ENCODE data around the gene CELF2. TPM values are rescaled to one million over a fixed set of nuclear protein-coding genes. Genes with fewer than 3 reads are reported as not detected.

Gene CELF2
- total RNA-seq, 1 donor from 2014 or later: 77.6 TPM

DNA sequence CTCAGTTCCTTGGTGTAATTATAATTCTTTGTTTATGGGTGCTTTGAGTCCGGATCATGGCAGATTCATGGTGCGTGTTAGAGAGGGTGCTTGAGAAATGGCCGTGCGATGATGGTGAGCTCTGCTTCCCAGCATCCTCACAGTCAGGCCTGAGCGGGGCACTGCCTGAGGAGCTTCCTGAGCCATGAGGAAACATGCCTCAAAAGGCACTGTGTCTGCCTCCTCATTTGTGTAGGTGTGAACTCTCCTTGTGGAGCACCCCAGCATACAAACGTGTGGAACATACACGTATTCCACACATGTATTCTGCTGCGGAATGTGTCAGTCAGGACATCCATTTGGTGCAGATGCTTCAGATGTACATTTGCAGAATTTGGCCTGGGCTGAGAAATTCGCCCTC, 205.4 kb downstream of the CELF2 start:
- H3K4me1 Mint-ChIP-seq: peaks cover 29% of the 10 kb centered on the region
- no peaks in the 10 kb centered on the region for H3K9me3 Mint-ChIP-seq
- TF ChIP-seq, protein P1, sequence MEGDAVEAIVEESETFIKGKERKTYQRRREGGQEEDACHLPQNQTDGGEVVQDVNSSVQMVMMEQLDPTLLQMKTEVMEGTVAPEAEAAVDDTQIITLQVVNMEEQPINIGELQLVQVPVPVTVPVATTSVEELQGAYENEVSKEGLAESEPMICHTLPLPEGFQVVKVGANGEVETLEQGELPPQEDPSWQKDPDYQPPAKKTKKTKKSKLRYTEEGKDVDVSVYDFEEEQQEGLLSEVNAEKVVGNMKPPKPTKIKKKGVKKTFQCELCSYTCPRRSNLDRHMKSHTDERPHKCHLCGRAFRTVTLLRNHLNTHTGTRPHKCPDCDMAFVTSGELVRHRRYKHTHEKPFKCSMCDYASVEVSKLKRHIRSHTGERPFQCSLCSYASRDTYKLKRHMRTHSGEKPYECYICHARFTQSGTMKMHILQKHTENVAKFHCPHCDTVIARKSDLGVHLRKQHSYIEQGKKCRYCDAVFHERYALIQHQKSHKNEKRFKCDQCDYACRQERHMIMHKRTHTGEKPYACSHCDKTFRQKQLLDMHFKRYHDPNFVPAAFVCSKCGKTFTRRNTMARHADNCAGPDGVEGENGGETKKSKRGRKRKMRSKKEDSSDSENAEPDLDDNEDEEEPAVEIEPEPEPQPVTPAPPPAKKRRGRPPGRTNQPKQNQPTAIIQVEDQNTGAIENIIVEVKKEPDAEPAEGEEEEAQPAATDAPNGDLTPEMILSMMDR (conservative IDR thresholded peaks at IDR 0.05): no peak

DNA sequence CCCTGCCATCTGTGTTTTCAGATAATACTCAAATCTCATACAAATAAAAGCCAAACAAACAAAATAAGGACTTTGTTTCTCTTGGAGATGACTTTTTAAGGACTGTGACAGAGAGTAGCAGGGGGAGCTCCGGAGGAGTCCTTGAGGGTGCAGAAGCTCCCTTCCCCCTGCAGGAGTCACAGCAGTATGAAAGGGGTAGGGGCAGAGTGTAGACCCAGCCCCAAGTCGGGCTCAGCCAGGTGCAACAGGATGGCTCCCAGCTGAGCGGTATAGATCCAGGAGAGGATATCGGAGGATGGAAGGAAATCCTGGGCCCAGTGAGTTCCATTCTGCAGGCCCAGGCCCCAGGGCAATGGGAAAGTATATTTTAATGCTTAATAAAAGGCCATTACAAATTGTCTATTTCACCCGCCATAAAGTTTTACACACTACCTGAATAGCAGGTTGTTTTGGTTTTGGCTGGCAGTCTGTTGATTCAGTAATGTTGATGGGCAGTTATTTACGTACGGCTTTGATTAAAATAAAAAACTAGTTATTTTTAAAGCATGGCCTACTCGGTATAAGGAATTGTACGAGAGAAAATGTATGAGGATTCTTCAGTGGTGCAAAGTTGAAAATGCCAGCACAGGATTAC, 206.0 kb downstream of the CELF2 start:
- TF ChIP-seq, protein P1 (conservative IDR thresholded peaks at IDR 0.05): no peak
- DNase-seq (ENCODE audit: low read depth, low spot score): no peak
- H3K27me3 Mint-ChIP-seq (ENCODE audit: low read depth): no peaks in the 10 kb centered on the region
- peaks cover 27% of the 10 kb centered on the region for H3K4me1 Mint-ChIP-seq
- peaks cover 4% of the 10 kb centered on the region for H3K36me3 Mint-ChIP-seq (ENCODE audit: low read depth)
- H3K4me3 Mint-ChIP-seq: no peak overlapping the region
- H3K27ac Mint-ChIP-seq (ENCODE audit: unreplicated experiment): no peak overlapping the region
- no peaks in the 10 kb centered on the region for H3K9me3 Mint-ChIP-seq

More for the DNA sequence above, 205.4 kb downstream of the CELF2 start:
- Mint-ChIP-seq H3K4me3 (no peak overlapping the region), H3K27ac (ENCODE audit: unreplicated experiment) (no peak overlapping the region), H3K36me3 (ENCODE audit: low read depth) (peaks cover 6% of the 10 kb centered on the region), H3K27me3 (ENCODE audit: low read depth) (no peaks in the 10 kb centered on the region)
- DNase-seq (ENCODE audit: low read depth, low spot score): no peak

DNA sequence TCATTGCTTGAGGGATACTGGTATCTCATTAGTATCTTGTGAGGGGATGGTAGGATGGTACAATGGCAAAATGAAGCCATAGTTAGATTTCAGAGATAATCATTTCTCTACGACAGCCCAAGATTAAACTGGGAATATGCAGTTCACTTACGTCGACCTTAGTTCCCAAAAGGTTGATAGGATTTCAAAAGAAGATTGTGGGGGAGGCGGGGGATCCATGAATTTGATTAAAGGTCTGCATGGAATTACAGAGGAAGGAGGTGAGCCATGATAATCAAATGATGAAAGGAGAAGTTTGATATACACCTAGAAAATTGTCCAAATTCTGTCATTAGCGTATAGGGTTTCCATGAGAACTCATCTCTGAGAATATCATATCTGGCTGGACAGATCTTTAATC, 206.6 kb downstream of the CELF2 start:
- H3K4me3 Mint-ChIP-seq: peak overlapping the region; percentile 22

DNA sequence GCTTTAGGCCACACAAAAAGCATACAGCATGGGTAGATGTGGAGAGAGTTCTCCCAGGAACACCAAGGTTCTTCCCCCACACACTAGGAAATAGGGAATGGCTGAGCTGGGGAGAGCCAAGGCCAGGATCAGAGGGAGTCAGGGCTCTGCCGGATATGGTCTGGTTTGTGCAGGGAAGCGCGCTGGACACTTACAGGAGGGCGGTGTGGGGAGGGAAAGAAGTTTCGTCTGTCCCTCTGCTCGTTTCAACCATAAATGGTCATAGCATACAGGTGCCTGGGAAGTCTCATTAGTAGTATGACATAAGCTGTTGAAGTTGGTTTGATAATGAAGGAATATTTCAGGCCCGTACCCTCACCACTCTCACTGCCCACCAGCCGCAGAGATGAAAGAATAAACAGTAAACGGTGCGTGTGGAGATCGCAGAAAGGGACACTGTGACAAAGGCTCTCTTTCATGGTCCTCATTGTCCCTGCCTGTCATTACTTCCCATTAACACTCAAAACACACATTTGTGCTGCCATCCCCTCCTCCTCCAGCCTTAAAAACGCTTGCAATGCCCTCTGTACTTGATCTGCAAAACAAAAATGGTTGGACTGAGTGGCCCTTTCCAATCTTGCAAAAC, 207.2 kb downstream of the CELF2 start:
- Mint-ChIP-seq H3K9me3 (no peaks in the 10 kb centered on the region), H3K36me3 (ENCODE audit: low read depth) (peaks cover 5% of the 10 kb centered on the region), H3K4me3 (peak overlapping the region; percentile 22), H3K27ac (ENCODE audit: unreplicated experiment) (no peak overlapping the region), H3K4me1 (peaks cover 28% of the 10 kb centered on the region), H3K27me3 (ENCODE audit: low read depth) (no peaks in the 10 kb centered on the region)
- TF ChIP-seq, protein P1 (conservative IDR thresholded peaks at IDR 0.05): no peak
- no peak for DNase-seq (ENCODE audit: low read depth, low spot score)

More for the DNA sequence above, 206.6 kb downstream of the CELF2 start:
- TF ChIP-seq, protein P1 (conservative IDR thresholded peaks at IDR 0.05): no peak
- Mint-ChIP-seq H3K27ac (ENCODE audit: unreplicated experiment) (no peak overlapping the region), H3K27me3 (ENCODE audit: low read depth) (no peaks in the 10 kb centered on the region), H3K9me3 (no peaks in the 10 kb centered on the region), H3K4me1 (peaks cover 27% of the 10 kb centered on the region), H3K36me3 (ENCODE audit: low read depth) (peaks cover 4% of the 10 kb centered on the region)
- DNase-seq (ENCODE audit: low read depth, low spot score): no peak

DNA sequence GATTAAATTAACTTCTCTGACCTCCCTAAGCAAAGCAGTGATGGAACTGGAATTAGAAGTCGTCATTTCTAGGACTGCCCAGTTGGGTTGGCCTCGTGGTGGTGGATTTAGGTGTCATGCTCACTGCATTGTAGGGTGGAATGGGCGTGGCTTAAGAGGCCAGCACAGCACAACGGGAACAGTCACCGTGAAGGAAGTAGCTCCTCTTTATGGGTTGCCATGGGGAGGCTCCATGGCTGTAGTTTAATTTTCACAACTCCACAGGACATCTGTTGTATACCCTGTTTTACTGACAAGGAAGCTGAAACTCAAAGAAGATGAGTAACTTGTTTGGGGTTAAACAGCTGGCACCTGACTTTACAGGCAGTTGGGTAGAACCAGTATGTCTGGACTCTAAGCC, 208.3 kb downstream of the CELF2 start:
- TF ChIP-seq, protein P1 (conservative IDR thresholded peaks at IDR 0.05): no peak
- H3K4me3 Mint-ChIP-seq: no peak overlapping the region
- H3K4me1 Mint-ChIP-seq: peaks cover 32% of the 10 kb centered on the region
- H3K27me3 Mint-ChIP-seq (ENCODE audit: low read depth): no peaks in the 10 kb centered on the region
- H3K27ac Mint-ChIP-seq (ENCODE audit: unreplicated experiment): peak overlapping the region; percentile 3
- H3K36me3 Mint-ChIP-seq (ENCODE audit: low read depth): peaks cover 2% of the 10 kb centered on the region
- H3K9me3 Mint-ChIP-seq: no peaks in the 10 kb centered on the region
- no peak for DNase-seq (ENCODE audit: low read depth, low spot score)
